Measurements from ENCODE around the gene PPIB. TPM values are rescaled to one million over a fixed set of nuclear protein-coding genes. Genes with fewer than 3 reads are reported as not detected.

Gene PPIB
- total RNA-seq, 4 donors from 2014 or later: 39.6 to 226 (median 154) TPM

DNA sequence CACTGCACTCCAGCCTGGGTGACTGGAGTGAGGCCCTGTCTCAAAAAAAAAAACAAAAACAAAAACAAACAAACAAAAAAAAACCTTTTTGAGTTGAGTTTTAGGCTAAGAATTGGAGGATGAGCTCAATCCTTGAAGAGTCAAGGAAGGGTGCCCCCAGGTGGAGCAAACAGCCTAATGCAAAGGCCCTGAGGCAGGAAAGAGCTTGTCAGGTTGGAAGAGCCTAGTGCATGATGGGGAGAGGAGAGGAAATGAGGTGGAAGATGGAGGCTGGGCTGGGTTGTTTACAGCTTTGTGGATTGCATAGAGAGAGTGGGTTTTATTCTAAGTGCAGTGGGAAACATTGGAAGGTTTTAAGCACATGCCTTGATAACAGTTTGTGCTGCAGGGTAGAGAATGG is 13.4 kb downstream of the PPIB start:
- intact Hi-C loops (cut with DNase I; ENCODE audit: low total_unique reads) (no loop called here), in situ Hi-C loops (cut with MboI; ENCODE audit: low pct_ligation_motif_present in 1 of 4, low pct_unique_long_range_greater_than_20kb in 1 of 4, low sequenced_read_pairs in 3 of 4) (no loop called here)
- no peak for DNase-seq

DNA sequence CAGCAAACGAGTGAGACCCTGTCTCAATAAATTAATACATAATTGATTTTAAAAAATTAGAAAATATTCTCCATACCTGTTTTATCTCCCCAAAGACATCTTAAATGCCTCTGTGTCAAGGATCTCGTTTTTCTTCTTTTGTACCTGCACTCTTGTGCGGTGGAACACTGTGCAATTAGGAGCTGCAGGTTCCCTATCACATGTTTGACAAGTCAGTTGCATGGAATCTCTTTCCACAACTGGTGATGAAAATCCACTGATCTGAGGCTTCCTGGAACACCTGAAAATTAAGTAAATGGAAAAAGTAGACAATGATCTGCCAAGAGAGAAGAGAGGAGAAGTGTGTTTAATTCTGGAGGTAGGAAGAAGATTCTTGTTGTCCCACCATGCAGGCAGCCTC is 14.2 kb downstream of the PPIB start:
- 85 to 89% methylated on average over 3 of the region's 3 CpGs for WGBS, 2 donors (ENCODE audit: low coverage in 1 of 2)
- no peaks in the 10 kb centered on the region for H3K9me3 ChIP-seq
- peaks cover 0 to 11% (median 0%) of the 10 kb centered on the region in 4 donors for H3K36me3 ChIP-seq
- TF ChIP-seq, protein P1, sequence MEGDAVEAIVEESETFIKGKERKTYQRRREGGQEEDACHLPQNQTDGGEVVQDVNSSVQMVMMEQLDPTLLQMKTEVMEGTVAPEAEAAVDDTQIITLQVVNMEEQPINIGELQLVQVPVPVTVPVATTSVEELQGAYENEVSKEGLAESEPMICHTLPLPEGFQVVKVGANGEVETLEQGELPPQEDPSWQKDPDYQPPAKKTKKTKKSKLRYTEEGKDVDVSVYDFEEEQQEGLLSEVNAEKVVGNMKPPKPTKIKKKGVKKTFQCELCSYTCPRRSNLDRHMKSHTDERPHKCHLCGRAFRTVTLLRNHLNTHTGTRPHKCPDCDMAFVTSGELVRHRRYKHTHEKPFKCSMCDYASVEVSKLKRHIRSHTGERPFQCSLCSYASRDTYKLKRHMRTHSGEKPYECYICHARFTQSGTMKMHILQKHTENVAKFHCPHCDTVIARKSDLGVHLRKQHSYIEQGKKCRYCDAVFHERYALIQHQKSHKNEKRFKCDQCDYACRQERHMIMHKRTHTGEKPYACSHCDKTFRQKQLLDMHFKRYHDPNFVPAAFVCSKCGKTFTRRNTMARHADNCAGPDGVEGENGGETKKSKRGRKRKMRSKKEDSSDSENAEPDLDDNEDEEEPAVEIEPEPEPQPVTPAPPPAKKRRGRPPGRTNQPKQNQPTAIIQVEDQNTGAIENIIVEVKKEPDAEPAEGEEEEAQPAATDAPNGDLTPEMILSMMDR (IDR thresholded peaks at IDR 0.05): no peak
- TF ChIP-seq POLR2AphosphoS5 (IDR thresholded peaks at IDR 0.05): no peak
- no peak overlapping the region for H3K27ac ChIP-seq
- in situ Hi-C loops (cut with MboI; ENCODE audit: low pct_ligation_motif_present in 1 of 4, low pct_unique_long_range_greater_than_20kb in 1 of 4, low sequenced_read_pairs in 3 of 4) (no loop called here), intact Hi-C loops (cut with DNase I; ENCODE audit: low total_unique reads) (no loop called here)
- H3K4me3 ChIP-seq: no peak overlapping the region
- DNase-seq: no peak
- H3K4me1 ChIP-seq: peaks cover 13 to 28% (median 24%) of the 10 kb centered on the region in 4 donors
- H3K27me3 ChIP-seq: peaks cover 26% of the 10 kb centered on the region

More for the DNA sequence above, 13.4 kb downstream of the PPIB start:
- Histone ChIP-seq H3K36me3 (peaks cover 0 to 3% (median 0%) of the 10 kb centered on the region in 4 donors), H3K4me1 (peaks cover 13 to 28% (median 24%) of the 10 kb centered on the region in 4 donors), H3K9me3 (no peaks in the 10 kb centered on the region), H3K4me3 (no peak overlapping the region), H3K27ac (no peak overlapping the region), H3K27me3 (peaks cover 26% of the 10 kb centered on the region)
- TF ChIP-seq, protein P1 (IDR thresholded peaks at IDR 0.05): no peak
- no peak for TF ChIP-seq POLR2AphosphoS5 (IDR thresholded peaks at IDR 0.05)
- no peak for TF ChIP-seq POLR2A (IDR thresholded peaks at IDR 0.05)
- TF ChIP-seq EP300 (IDR thresholded peaks at IDR 0.05; ENCODE audit: low read depth): no peak

DNA sequence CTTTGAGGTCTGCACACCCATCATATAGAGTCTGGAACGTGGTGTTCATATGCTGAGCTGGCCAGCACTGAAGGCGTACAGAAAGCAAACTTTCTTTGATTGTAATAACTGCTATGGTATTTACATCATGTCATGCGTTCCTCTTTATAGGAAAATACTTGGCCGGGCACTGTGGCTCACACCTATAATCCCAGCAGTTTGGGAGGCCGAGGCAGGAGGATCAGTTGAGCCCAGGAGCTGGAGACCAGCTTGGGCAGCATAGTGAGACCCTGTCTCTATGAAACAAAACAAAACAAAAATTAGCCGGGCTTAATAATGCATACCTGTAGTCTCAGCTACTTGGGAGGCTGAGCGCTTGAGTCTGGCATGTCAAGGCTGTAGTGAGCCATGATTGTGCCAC is 14.7 kb downstream of the PPIB start:
- peaks cover 24% of the 10 kb centered on the region for H3K27me3 ChIP-seq
- in situ Hi-C loops (cut with MboI; ENCODE audit: low pct_ligation_motif_present in 1 of 4, low pct_unique_long_range_greater_than_20kb in 1 of 4, low sequenced_read_pairs in 3 of 4) (no loop called here), intact Hi-C loops (cut with DNase I; ENCODE audit: low total_unique reads) (no loop called here)
- TF ChIP-seq EP300 (IDR thresholded peaks at IDR 0.05; ENCODE audit: low read depth) (no peak), POLR2A (IDR thresholded peaks at IDR 0.05) (no peak), POLR2AphosphoS5 (IDR thresholded peaks at IDR 0.05) (no peak)
- TF ChIP-seq, protein P1 (IDR thresholded peaks at IDR 0.05): no peak
- no peaks in the 10 kb centered on the region for H3K9me3 ChIP-seq
- WGBS, 2 donors (ENCODE audit: low coverage in 1 of 2): 78 to 88% methylated on average over 1 to 7 of the region's 7 CpGs
- peaks cover 0 to 15% (median 0%) of the 10 kb centered on the region in 4 donors for H3K36me3 ChIP-seq
- no peak for DNase-seq
- H3K4me1 ChIP-seq: peaks cover 13 to 24% (median 20%) of the 10 kb centered on the region in 4 donors
- no peak overlapping the region for H3K4me3 ChIP-seq
- H3K27ac ChIP-seq: no peak overlapping the region

DNA sequence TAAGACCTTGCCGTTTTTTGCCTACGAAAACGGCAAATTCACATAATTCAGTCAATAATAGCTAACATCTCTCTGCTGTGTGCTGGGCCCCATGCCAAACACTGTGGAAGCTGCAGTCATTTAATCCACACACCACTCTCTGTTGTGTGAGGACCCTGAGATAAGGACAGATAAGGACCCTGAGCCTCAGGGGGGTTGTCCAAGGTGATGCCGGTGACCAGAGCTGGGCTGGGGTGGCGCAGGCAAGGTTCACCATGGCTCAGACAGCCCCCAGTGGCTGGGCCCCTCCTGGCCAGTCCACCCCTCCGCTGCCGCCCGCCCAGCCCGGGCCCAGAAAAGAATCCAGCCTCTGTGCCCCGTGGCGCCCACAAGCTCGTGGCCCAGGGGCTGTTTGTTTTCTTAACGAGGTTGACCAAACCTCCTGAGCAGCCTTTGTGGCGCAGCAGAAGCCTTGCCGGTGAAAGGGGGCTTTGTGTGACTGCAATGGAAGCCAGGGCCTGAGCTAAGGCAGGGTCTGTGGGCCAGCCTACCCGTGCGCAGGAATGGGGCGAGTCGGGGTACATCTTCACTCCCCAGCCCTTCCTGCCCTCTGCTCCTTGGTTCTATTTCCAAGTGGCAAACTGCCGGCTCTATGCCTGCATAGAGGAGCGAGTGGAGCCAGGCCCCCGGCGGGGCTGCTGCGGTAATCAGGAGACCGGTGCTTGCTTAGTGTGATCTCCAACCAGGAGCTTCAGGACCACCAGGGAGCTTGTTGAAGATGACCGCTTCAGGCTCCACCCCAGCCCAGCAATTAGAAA is 15.7 kb downstream of the PPIB start:
- no peak overlapping the region for H3K27ac ChIP-seq
- 73 to 90% methylated on average over 3 to 26 of the region's 26 CpGs for WGBS, 2 donors (ENCODE audit: low coverage in 1 of 2)
- DNase-seq: no peak
- H3K36me3 ChIP-seq: peaks cover 0 to 15% (median 0%) of the 10 kb centered on the region in 4 donors
- peaks cover 14% of the 10 kb centered on the region for H3K27me3 ChIP-seq
- intact Hi-C loops (cut with DNase I; ENCODE audit: low total_unique reads): no loop called here
- H3K4me3 ChIP-seq: no peak overlapping the region
- no peaks in the 10 kb centered on the region for H3K9me3 ChIP-seq
- in situ Hi-C loops (cut with MboI; ENCODE audit: low pct_ligation_motif_present in 1 of 4, low pct_unique_long_range_greater_than_20kb in 1 of 4, low sequenced_read_pairs in 3 of 4): no loop called here
- TF ChIP-seq POLR2AphosphoS5 (IDR thresholded peaks at IDR 0.05) (no peak), POLR2A (IDR thresholded peaks at IDR 0.05) (no peak), EP300 (IDR thresholded peaks at IDR 0.05; ENCODE audit: low read depth) (no peak)
- TF ChIP-seq, protein P1 (IDR thresholded peaks at IDR 0.05): no peak
- peaks cover 8 to 13% (median 12%) of the 10 kb centered on the region in 4 donors for H3K4me1 ChIP-seq
